Gastrocnemius medialis (tissue), 4 donors: ENCODE results near the gene TMEM129. TPM values are rescaled to one million over a fixed set of nuclear protein-coding genes. Genes with fewer than 3 reads are reported as not detected.
"Not testable (repeated sequence)": the region's sequence is repeated elsewhere in the genome, so short reads cannot be mapped to it uniquely, and the experiment has no call there.

Experiments
- ATAC-seq, 2 donors: fragments of 150-250 bp; one replicate each; pipeline ENCODE4 v1.9.1; 2016
- DNase-seq, 2 donors: peaks; one replicate each; pipeline ENCODE4 v3.0.0-alpha.2; 2019
- H3K27ac ChIP-seq, 4 donors: fragments of 200-600 bp; sonication (generic); 1 replicate in 1 of 4; 2 replicates in 3 of 4; pipeline ENCODE4 v1.5.1; 2016 to 2018; ENCODE audit warnings: mild to moderate bottlenecking in 2 of 4, moderate library complexity in 1 of 4
- H3K27me3 ChIP-seq, 3 donors: fragments of 200-600 bp; sonication (generic) in 2 of 3; 1 replicate in 1 of 3; 2 replicates in 2 of 3; pipeline versions ENCODE4 v1.5.1 to v1.6.0; 2016 to 2019; ENCODE audit warnings: mild to moderate bottlenecking in 1 of 3, moderate library complexity in 1 of 3
- H3K36me3 ChIP-seq, 2 donors: fragments of 200-600 bp; sonication (generic) in 1 of 2; one replicate each; pipeline ENCODE4 v1.5.1; 2017 to 2018
- H3K4me1 ChIP-seq, 2 donors: fragments of 200-600 bp; sonication (generic) in 1 of 2; one replicate each; pipeline ENCODE4 v1.5.1; 2016 to 2017; ENCODE audit warnings: mild to moderate bottlenecking in 2 of 2
- H3K4me3 ChIP-seq, 4 donors: fragments of 200-600 bp; sonication (generic) in 3 of 4; 1 replicate in 1 of 4; 2 replicates in 3 of 4; pipeline ENCODE4 v1.5.1; 2016 to 2019; ENCODE audit warnings: mild to moderate bottlenecking in 2 of 4
- H3K9me3 ChIP-seq, 3 donors: fragments of 200-600 bp; sonication (generic) in 2 of 3; 1 replicate in 1 of 3; 2 replicates in 2 of 3; pipeline ENCODE4 v1.5.1; 2016 to 2019
- POLR2A ChIP-seq, 2 donors: fragments of 450-650 bp; IDR thresholded peaks; one replicate each; pipeline ENCODE4 v1.6.1; 2017; ENCODE audit warnings: antibody characterized with exemption in 2 of 2, mild to moderate bottlenecking in 2 of 2, moderate library complexity in 2 of 2
- in situ Hi-C, 4 donors: fragments of 200-750 bp; cut with MboI; loops; one replicate each; pipeline versions ENCODE4 v1.15.0 to v1.8.0; 2017; ENCODE audit warnings: low sequenced_read_pairs in 4 of 4
- intact Hi-C: fragments of 100-400 bp; cut with DNase I; formaldehyde crosslinking; loops from one replicate; pipeline ENCODE4 v1.15.1; 2023; ENCODE audit warnings: low total_unique reads
- total RNA-seq, 4 donors: library from RNA; depleted of rRNA; stranded (reverse); fragments of >200 nt; gene quantifications; one replicate each; pipeline versions ENCODE4 v1.1.0 to v1.2.3, GENCODE V29; 2016
- TF ChIP-seq, protein P1 (sequence below), 5 experiments: fragments of 450-650 bp in 3 of 5; fragments of 200-600 bp in 2 of 5; sonication (generic) in 2 of 5; IDR thresholded peaks in 4 of 5; conservative IDR thresholded peaks in 1 of 5; 1 replicate in 4 of 5; 2 replicates in 1 of 5; pipeline ENCODE4 v1.5.1; 2016 to 2019; ENCODE audit warnings: antibody characterized with exemption in 5 of 5, mild to moderate bottlenecking in 3 of 5, moderate library complexity in 3 of 5

The TMEM129 gene
- total RNA-seq, 4 donors from 2014 or later, result 30.3 to 78.0 (median 44.2) TPM

DNA sequence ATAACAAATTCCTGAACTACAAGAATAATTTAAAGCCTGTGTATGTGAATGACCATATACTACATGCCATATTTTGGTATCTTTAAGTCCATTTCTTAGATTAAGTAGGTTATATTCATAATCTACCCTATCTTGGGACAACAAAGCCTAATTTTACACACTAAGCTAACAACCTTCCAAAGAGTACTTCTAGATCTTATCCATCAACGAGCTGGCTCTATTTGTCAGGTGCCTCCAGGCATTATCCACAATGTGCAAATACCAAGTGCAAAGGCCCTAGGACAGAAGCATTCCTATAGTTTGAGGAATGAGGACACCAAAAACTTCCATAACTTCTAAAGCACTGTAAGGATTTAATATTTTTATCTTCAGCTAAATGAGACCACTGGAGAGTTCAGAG, 12.5 kb downstream of the TMEM129 start:
- in situ Hi-C loops (no loop called here), intact Hi-C loops (loop anchor here (2.0 kb wide), 1 partner anchor 18 kb away; no protein-coding TSS in a partner anchor)
- Histone ChIP-seq H3K9me3 (no peaks in the 10 kb centered on the region), H3K4me3 (no peak overlapping the region), H3K27me3 (no peaks in the 10 kb centered on the region), H3K36me3 (no peaks in the 10 kb centered on the region), H3K27ac (no peak overlapping the region), H3K4me1 (peaks cover 18 to 21% of the 10 kb centered on the region in 2 donors)
- no peak for TF ChIP-seq POLR2A (IDR thresholded peaks at IDR 0.05)
- TF ChIP-seq, protein P1, sequence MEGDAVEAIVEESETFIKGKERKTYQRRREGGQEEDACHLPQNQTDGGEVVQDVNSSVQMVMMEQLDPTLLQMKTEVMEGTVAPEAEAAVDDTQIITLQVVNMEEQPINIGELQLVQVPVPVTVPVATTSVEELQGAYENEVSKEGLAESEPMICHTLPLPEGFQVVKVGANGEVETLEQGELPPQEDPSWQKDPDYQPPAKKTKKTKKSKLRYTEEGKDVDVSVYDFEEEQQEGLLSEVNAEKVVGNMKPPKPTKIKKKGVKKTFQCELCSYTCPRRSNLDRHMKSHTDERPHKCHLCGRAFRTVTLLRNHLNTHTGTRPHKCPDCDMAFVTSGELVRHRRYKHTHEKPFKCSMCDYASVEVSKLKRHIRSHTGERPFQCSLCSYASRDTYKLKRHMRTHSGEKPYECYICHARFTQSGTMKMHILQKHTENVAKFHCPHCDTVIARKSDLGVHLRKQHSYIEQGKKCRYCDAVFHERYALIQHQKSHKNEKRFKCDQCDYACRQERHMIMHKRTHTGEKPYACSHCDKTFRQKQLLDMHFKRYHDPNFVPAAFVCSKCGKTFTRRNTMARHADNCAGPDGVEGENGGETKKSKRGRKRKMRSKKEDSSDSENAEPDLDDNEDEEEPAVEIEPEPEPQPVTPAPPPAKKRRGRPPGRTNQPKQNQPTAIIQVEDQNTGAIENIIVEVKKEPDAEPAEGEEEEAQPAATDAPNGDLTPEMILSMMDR (IDR thresholded peaks at IDR 0.05 in 4 of 5, conservative IDR thresholded peaks at IDR 0.05 in 1 of 5), result no peak
- DNase-seq (no peak), ATAC-seq (no peak)

DNA sequence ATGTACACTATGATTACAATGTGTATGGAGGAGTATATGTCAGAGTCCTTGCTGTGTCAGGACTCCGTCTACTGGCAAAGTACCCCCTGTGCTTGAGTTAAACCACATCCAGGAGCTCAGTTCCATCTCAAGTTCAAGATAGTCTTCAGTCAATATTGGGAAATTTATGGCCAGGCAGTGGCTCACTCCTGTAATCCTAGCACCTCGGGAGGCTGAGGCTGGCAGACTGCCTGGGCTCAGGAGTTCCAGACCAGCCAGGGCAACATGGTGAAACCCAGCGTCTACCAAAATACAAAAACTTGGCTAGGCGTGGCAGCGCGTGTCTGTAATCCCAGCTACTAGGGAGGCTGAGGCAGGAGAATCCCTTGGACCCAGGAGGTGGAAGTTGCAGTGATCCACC, 14.8 kb downstream of the TMEM129 start:
- H3K36me3 ChIP-seq, result peaks cover 0 to 14% of the 10 kb centered on the region in 2 donors
- DNase-seq (no peak), ATAC-seq (peak in 1 of 2 donors; percentile 55)
- H3K27me3 ChIP-seq, result no peaks in the 10 kb centered on the region
- no peak overlapping the region for H3K4me3 ChIP-seq
- peak overlapping the region in 1 of 4 donors; percentile 5 for H3K27ac ChIP-seq
- H3K4me1 ChIP-seq, result peaks cover 12 to 13% of the 10 kb centered on the region in 2 donors
- TF ChIP-seq POLR2A (IDR thresholded peaks at IDR 0.05), result no peak
- TF ChIP-seq, protein P1 (IDR thresholded peaks at IDR 0.05 in 4 of 5, conservative IDR thresholded peaks at IDR 0.05 in 1 of 5), result no peak
- in situ Hi-C loops, result no loop called here
- no peaks in the 10 kb centered on the region for H3K9me3 ChIP-seq
- intact Hi-C loops, result no loop called here

DNA sequence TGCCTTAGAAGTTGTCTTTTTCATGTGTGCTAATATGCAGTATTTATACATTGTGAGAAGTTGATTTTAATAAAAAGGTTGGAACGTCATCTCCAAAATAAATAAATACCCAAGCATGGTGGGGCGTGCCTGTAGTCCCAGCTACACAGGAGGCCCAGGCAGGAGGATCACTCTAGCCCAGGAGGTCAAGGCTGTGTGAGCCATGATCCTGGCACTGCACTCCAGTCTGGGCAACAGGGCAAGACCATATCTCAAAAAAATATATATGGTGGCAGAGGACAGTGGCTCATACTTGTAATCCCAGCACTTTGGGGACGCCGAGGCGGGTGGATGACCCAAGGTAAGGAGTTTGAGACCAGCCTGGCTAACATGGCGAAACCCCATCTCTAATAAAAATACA, 15.4 kb downstream of the TMEM129 start:
- TF ChIP-seq, protein P1 (IDR thresholded peaks at IDR 0.05 in 4 of 5, conservative IDR thresholded peaks at IDR 0.05 in 1 of 5), result no peak
- TF ChIP-seq POLR2A (IDR thresholded peaks at IDR 0.05), result no peak
- peaks cover 0 to 14% of the 10 kb centered on the region in 2 donors for H3K36me3 ChIP-seq
- intact Hi-C loops, result no loop called here
- peaks cover 6 to 7% of the 10 kb centered on the region in 2 donors for H3K4me1 ChIP-seq
- DNase-seq (no peak), ATAC-seq (no peak)
- no peak overlapping the region for H3K4me3 ChIP-seq
- no peaks in the 10 kb centered on the region for H3K27me3 ChIP-seq
- in situ Hi-C loops, result no loop called here
- peak overlapping the region in 1 of 4 donors; percentile 5 for H3K27ac ChIP-seq
- H3K9me3 ChIP-seq, result no peaks in the 10 kb centered on the region

DNA sequence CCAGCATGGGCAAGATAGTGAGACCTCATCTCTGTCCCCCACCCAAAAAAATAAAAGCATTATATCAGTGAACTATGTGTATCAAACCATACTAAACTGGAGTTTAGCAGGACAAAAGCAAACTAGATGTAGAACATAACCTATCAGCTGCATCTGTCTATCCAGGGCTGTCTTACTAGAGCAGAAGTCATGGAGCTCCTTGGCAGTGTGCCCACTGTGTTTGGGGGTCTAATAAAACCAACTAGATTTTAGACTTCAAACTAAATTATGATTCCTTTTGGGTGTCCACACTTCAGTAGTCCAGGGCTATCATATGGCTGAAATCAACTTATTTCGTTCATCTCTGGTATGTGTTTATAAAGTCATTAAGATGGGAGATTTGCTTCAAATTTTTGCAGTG, 17.3 kb downstream of the TMEM129 start:
- intact Hi-C loops, result no loop called here
- Histone ChIP-seq H3K9me3 (no peaks in the 10 kb centered on the region), H3K4me1 (no peaks in the 10 kb centered on the region), H3K27me3 (no peaks in the 10 kb centered on the region), H3K4me3 (no peak overlapping the region), H3K27ac (no peak overlapping the region), H3K36me3 (peaks cover 0 to 28% of the 10 kb centered on the region in 2 donors)
- no peak for ATAC-seq
- in situ Hi-C loops, result no loop called here
- no peak for DNase-seq
- TF ChIP-seq, protein P1 (IDR thresholded peaks at IDR 0.05 in 4 of 5, conservative IDR thresholded peaks at IDR 0.05 in 1 of 5), result no peak
- no peak for TF ChIP-seq POLR2A (IDR thresholded peaks at IDR 0.05)

DNA sequence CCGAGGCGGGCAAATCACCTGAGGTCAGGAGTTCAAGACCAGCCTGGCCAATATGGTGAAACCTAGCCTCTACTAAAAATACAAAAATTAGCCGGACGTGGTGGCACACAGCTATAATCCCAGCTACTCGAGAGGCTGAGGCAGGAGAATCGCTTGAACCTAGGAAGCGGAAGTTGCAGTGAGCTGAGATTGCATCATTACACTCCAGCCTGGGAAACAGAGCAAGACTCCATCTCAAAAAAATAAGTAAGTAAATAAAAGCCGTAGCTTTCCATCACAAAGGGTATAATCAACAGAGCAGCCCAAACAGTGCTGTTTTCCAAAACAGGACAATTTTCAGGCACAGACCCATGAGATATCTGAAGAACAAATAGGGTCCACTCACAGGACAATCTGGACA, 19.5 kb downstream of the TMEM129 start:
- DNase-seq, H3K9me3 ChIP-seq, intact Hi-C loops, in situ Hi-C loops, H3K4me1 ChIP-seq, H3K27ac ChIP-seq, H3K4me3 ChIP-seq, ATAC-seq, H3K27me3 ChIP-seq: not testable (repeated sequence)
- peaks cover 0 to 44% of the 10 kb centered on the region in 2 donors for H3K36me3 ChIP-seq
